BJ (cell line): ENCODE measurements around the gene OR1N1. TPM values are rescaled to one million over a fixed set of nuclear protein-coding genes. Genes with fewer than 3 reads are reported as not detected.
A peak's percentile ranks its signal among the peaks of the same experiment; 100 is the strongest.
"Not testable (repeated sequence)": the region's sequence is repeated elsewhere in the genome, so short reads cannot be mapped to it uniquely, and the experiment has no call there.

Source experiments
- CTCF ChIA-PET: fragments of 350-600 bp; formaldehyde crosslinking; extraction: SDS; loops from one replicate; lab custom pipeline; 2021; ENCODE audit warnings: antibody characterized with exemption, inconsistent platforms; lab: Yijun Ruan, JAX
- POLR2A ChIA-PET: fragments of 300-600 bp; sonication (Branson Sonifier 250); formaldehyde crosslinking; extraction: SDS; loops from one replicate; lab custom pipeline; 2021; ENCODE audit warnings: antibody characterized with exemption; lab: Charles Lee
- DNase-seq: peaks from one replicate; pipeline ENCODE4 v3.0.0-alpha.2; 2011; ENCODE audit warnings: low read depth
- H3K27me3 ChIP-seq: 2 replicates; pipeline ENCODE4 v1.6.0; 2011; ENCODE audit warnings: low read length; ENCODE audit not compliant: control insufficient read depth, insufficient read depth
- H3K36me3 ChIP-seq: 2 replicates; pipeline ENCODE4 v1.5.1; 2011; ENCODE audit warnings: low read length; ENCODE audit not compliant: control insufficient read depth, insufficient read depth
- H3K4me3 ChIP-seq: 2 replicates; pipeline ENCODE4 v1.5.1; 2011; ENCODE audit warnings: low read depth, mild to moderate bottlenecking, control low read depth, low read length
- CTCF ChIP-seq: IDR thresholded peaks from 2 replicates; pipeline ENCODE4 v1.5.1; 2011; ENCODE audit warnings: low read depth, mild to moderate bottlenecking, control low read depth, inconsistent platforms, low read length, moderate library complexity; ENCODE audit not compliant: insufficient read depth
- polyA plus RNA-seq: library from polyadenylated mRNA; depleted of rRNA; stranded (reverse); fragments of >200 nt; gene quantifications from 2 replicates; pipeline ENCODE4 v1.2.3, GENCODE V29; 2011

OR1N1 gene
- polyA plus RNA-seq, 1 experiment: not detected

DNA sequence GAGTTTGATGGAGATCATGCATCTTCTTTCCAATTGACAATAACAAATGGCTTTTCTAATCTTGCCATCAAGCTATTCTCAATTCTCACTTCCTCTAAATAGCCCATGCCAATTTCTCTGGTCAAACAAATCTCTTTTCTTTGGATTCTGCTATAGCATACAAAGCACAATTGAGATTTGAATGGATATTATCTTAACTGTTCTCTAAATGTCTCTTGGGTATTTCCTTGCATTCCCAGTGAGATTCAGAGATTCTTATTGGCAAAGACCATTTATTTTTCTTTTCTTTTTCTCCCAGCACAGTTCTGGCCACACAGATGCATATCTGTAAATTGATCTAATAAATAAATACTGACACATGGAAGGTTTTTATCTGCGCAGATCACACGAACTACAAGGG is 25.7 kb upstream of the OR1N1 start, which contains the start of gene OR1N2:
Gene OR1N2 (plus strand): TSS at position 301 of the 400 bp plus-strand sequence. CDS start 100 bp downstream, outside the sequence.
- no peaks in the 10 kb centered on the region for H3K36me3 ChIP-seq
- POLR2A ChIA-PET: no interaction called here

DNA sequence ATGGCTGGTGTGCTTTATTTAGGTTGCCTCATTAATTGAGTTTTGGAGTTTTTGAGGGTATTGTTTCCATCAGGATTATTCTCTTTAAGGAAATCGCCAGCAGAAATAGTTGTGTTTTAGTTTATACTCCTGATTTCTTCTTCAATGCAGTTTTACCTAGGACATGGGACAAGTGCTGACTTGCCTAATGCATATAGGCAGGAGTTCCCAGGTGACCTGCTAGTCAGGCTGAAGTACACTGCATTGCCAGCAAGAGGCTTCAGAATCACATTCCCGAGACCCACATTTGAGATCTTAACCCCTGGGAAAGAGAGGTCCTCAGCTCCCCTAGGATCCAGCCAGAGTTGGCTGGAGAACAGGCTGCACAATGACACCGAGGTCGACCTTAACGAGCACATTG is 24.3 kb upstream of the OR1N1 start:
- Histone ChIP-seq H3K36me3 (no peaks in the 10 kb centered on the region), H3K27me3 (peaks cover 7% of the 10 kb centered on the region; the same call in 1 of the 2 replicates), H3K4me3 (no peak overlapping the region)
- ChIA-PET POLR2A (no interaction called here), CTCF (no interaction called here)
- no peak for TF ChIP-seq CTCF
- no peak for DNase-seq

More for the DNA sequence above, 25.7 kb upstream of the OR1N1 start, which contains the start of gene OR1N2:
- CTCF ChIA-PET: no interaction called here
- DNase-seq: no peak
- no peak for TF ChIP-seq CTCF
- Histone ChIP-seq H3K27me3 (peaks cover 7% of the 10 kb centered on the region; the same call in 1 of the 2 replicates), H3K4me3 (no peak within 1 kb of the TSS)

DNA sequence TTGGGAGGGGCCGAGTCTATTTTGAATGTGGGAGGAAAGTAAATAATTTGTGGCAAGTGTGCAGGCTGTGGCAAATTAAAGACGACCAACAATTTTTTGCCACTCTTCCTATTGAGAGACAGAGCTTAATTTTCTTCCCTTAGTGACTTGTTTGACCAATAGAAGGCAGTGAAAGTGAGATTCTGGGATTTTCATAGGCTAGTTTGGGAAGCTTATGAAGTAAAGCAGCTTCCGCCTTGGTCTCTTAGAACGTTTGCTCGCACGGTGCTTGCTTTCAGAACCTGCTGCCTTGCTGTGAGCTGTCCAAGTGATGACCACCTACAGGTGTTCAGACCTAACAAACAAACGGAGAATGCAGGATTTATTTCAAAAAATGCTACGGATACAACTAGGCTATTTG is 19.1 kb upstream of the OR1N1 start:
- Histone ChIP-seq H3K4me3 (no peak overlapping the region), H3K36me3 (no peaks in the 10 kb centered on the region), H3K27me3 (no peaks in the 10 kb centered on the region)
- ChIA-PET POLR2A (no interaction called here), CTCF (no interaction called here)
- DNase-seq: no peak
- TF ChIP-seq CTCF: no peak

DNA sequence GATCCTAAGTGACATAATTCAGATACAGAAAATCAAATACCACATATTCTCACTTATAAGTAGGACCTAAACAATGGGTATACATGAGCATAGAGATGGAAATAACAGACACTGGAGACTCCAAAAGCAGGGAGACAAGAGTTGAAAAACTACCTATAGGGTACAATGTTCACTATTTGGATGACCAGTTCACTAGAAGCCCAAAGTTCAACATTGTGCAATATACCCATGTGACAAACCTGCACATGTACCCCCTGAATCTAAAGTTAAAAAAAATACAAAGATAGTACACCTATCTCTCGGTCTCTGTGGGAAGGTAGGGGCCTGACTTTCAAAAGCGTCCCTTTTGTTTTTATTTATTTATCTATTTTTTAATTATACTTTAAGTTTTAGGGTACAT is 11.7 kb upstream of the OR1N1 start:
- ChIA-PET CTCF (no interaction called here), POLR2A (no interaction called here)
- Histone ChIP-seq H3K27me3 (no peaks in the 10 kb centered on the region), H3K36me3 (no peaks in the 10 kb centered on the region), H3K4me3 (no peak overlapping the region)
- DNase-seq: no peak
- TF ChIP-seq CTCF: no peak

- H3K27me3 ChIP-seq, POLR2A ChIA-PET, H3K4me3 ChIP-seq, H3K36me3 ChIP-seq, DNase-seq: not testable (repeated sequence)
- CTCF ChIA-PET: interaction anchor here (1.4 to 1.5 kb wide), 2 partner anchors 11 to 39 kb away, joined by 3 to 4 read pairs; no protein-coding TSS in a partner anchor
These were observed 10.0 kb upstream of the OR1N1 start for GRCh38 chr9:122537066-122537465.

DNA sequence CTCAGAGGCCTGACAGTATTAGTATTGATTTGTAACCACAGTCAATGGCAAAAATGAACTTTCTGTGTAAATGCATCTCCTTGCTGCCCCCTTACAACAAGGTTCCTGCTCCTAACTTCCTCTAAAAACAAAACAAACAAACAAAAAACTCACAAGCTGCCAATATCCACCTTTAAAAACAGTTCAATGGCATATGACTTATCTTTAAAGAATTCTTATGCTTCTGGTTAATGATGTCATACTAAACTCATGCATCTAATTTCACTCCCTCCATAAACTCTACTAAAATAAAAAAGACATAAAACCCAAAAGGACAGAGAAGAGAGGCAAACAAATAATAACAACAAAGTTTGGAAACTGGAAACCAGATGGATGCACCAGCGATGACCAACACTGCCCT is 9.0 kb upstream of the OR1N1 start:
- peak; percentile 9 for DNase-seq
- Histone ChIP-seq H3K27me3 (no peaks in the 10 kb centered on the region), H3K36me3 (no peaks in the 10 kb centered on the region), H3K4me3 (no peak overlapping the region)
- TF ChIP-seq CTCF: no peak
- ChIA-PET CTCF (interaction anchor here (1.4 kb wide), 1 partner anchor 10 kb away, joined by 4 read pairs; no protein-coding TSS in a partner anchor), POLR2A (no interaction called here)

DNA sequence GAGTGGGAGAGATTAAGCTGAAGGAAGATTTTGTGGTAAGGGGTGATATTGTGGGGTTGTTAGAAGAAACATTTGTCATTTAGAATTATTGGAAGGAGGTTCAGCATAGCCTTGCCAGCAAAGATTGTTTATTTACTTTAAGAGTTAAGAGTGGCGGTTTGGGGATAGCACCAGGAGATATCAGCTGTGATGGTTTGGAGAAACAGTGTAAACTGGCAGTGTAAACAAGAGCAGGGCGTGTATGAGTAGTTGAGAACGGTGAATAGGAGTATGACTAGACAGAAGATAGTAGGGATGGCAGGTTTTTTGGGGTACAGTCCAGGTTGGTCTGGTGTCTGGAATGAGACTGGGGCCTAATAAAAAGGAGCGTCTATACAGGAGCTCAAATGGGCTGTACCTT is 4.1 kb upstream of the OR1N1 start:
- DNase-seq, CTCF ChIA-PET, H3K4me3 ChIP-seq: not testable (repeated sequence)

More for the DNA sequence above, 4.1 kb upstream of the OR1N1 start:
- H3K27me3 ChIP-seq, POLR2A ChIA-PET, H3K36me3 ChIP-seq: not testable (repeated sequence)
